IMR-90 (cell line): ENCODE results near the gene GLB1L.

Source experiments
- CEBPB ChIP-seq: IDR thresholded peaks from 2 replicates; pipeline ENCODE4 v1.6.1; 2012; ENCODE audit warnings: low read depth, low read length, improper control_type of control experiment
- CTCF ChIP-seq: conservative IDR thresholded peaks from 2 replicates; pipeline ENCODE4 v1.5.1; 2012; ENCODE audit warnings: mild to moderate bottlenecking, low read depth, low read length, improper control_type of control experiment
- FOS ChIP-seq: fragments of 150-350 bp; IDR thresholded peaks from 2 replicates; pipeline ENCODE4 v1.6.1; 2016; ENCODE audit warnings: low read depth, low read length
- POLR2A ChIP-seq: IDR thresholded peaks from 2 replicates; pipeline ENCODE4 v1.6.1; 2012; ENCODE audit warnings: mild to moderate bottlenecking, low read depth, low read length
- RAD21 ChIP-seq: IDR thresholded peaks from 2 replicates; pipeline ENCODE4 v1.6.1; 2012; ENCODE audit warnings: low read length, improper control_type of control experiment

- TF ChIP-seq CTCF (no peak), CEBPB (no peak), POLR2A (no peak), RAD21 (no peak), FOS (no peak)
Measured at GRCh38 chr2:219281588-219281987, 36.3 kb upstream of the GLB1L start.
